GM12878 (cell line): ENCODE results near the gene PPP1R2C.

Experiments
- CTCF ChIP-seq, 3 experiments: IDR thresholded peaks in 2 of 3; conservative IDR thresholded peaks in 1 of 3; 2 replicates each; pipeline ENCODE4 v1.5.1; 2011; ENCODE audit warnings: low read depth in 3 of 3, low read length in 3 of 3, mild to moderate bottlenecking in 3 of 3, control low read depth in 2 of 3, moderate library complexity in 2 of 3, inconsistent platforms in 1 of 3, mixed read lengths in 1 of 3; ENCODE audit not compliant: control insufficient read depth in 2 of 3, insufficient read depth in 1 of 3; ENCODE audit errors: extremely low read depth in 1 of 3
- JUNB ChIP-seq: IDR thresholded peaks from 2 replicates; pipeline ENCODE4 v1.6.1; 2016; ENCODE audit warnings: antibody characterized with exemption, mild to moderate bottlenecking
- POLR2A ChIP-seq: IDR thresholded peaks from 2 replicates; pipeline ENCODE4 v1.6.1; 2011; ENCODE audit warnings: low read depth, mild to moderate bottlenecking, low read length
- POU2F2 ChIP-seq: IDR thresholded peaks from 3 replicates; pipeline ENCODE4 v1.6.1; 2011; ENCODE audit warnings: low read depth, mild to moderate bottlenecking, low read length, borderline replicate concordance
- REST ChIP-seq: IDR thresholded peaks from 2 replicates; pipeline ENCODE4 v1.6.1; 2012; ENCODE audit warnings: mild to moderate bottlenecking, low read depth, low read length
- SP1 ChIP-seq: IDR thresholded peaks from one replicate; pipeline ENCODE4 v1.6.1; 2011; ENCODE audit warnings: low read depth, low read length
- TAF1 ChIP-seq: IDR thresholded peaks from 2 replicates; pipeline ENCODE4 v1.6.1; 2011; ENCODE audit warnings: mild to moderate bottlenecking, low read depth, low read length, borderline replicate concordance

GRCh38 chrX:42732506-42732905 lies 45.5 kb downstream of the PPP1R2C start:
- no peak for TF ChIP-seq TAF1
- no peak for TF ChIP-seq CTCF (IDR thresholded peaks at IDR 0.05 in 2 of 3, conservative IDR thresholded peaks at IDR 0.05 in 1 of 3; ENCODE audit: control insufficient read depth in 2 of 3, extremely low read depth in 1 of 3, insufficient read depth in 1 of 3, low read depth in 3 of 3, low read length in 3 of 3)
- TF ChIP-seq SP1, result no peak
- TF ChIP-seq REST, result no peak
- no peak for TF ChIP-seq POU2F2
- TF ChIP-seq POLR2A, result no peak
- no peak for TF ChIP-seq JUNB
